ENCODE measurements around the gene GRK3. TPM values are rescaled to one million over a fixed set of nuclear protein-coding genes. Genes with fewer than 3 reads are reported as not detected.

The GRK3 gene
- total and polyA plus RNA-seq, 8 donors, result 18.4 to 33.9 (median 23.8) TPM

DNA sequence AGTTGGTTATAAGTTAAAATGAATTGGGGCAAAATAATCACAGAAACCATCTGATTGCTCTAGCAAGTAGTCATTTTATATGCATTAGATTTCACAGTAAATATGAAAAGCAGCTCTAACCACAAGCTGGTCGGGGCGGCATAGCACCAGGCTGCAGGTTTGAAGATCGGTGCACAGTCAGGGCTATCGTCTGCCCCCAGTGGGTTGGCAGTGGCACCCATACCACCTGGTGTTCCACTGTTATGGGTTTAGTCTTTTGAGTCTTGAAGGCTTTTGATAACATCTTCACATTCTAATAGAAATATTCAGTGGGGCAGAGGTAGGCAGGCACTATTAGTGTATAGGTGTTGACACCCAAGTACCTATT lies 62.1 kb downstream of the GRK3 start:
- intact Hi-C loops (cut with DNase I), result no loop called here
- Histone ChIP-seq H3K4me1 (peaks cover 10 to 21% of the 10 kb centered on the region in 2 donors), H3K9me3 (no peaks in the 10 kb centered on the region), H3K4me3 (no peak overlapping the region), H3K36me3 (no peaks in the 10 kb centered on the region), H3K27me3 (no peaks in the 10 kb centered on the region), H3K27ac (no peak overlapping the region)
- ATAC-seq (no peak), DNase-seq (peak in 1 of 4 donors; percentile 37)
- TF ChIP-seq, protein P1, sequence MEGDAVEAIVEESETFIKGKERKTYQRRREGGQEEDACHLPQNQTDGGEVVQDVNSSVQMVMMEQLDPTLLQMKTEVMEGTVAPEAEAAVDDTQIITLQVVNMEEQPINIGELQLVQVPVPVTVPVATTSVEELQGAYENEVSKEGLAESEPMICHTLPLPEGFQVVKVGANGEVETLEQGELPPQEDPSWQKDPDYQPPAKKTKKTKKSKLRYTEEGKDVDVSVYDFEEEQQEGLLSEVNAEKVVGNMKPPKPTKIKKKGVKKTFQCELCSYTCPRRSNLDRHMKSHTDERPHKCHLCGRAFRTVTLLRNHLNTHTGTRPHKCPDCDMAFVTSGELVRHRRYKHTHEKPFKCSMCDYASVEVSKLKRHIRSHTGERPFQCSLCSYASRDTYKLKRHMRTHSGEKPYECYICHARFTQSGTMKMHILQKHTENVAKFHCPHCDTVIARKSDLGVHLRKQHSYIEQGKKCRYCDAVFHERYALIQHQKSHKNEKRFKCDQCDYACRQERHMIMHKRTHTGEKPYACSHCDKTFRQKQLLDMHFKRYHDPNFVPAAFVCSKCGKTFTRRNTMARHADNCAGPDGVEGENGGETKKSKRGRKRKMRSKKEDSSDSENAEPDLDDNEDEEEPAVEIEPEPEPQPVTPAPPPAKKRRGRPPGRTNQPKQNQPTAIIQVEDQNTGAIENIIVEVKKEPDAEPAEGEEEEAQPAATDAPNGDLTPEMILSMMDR (IDR thresholded peaks at IDR 0.05), result no peak

DNA sequence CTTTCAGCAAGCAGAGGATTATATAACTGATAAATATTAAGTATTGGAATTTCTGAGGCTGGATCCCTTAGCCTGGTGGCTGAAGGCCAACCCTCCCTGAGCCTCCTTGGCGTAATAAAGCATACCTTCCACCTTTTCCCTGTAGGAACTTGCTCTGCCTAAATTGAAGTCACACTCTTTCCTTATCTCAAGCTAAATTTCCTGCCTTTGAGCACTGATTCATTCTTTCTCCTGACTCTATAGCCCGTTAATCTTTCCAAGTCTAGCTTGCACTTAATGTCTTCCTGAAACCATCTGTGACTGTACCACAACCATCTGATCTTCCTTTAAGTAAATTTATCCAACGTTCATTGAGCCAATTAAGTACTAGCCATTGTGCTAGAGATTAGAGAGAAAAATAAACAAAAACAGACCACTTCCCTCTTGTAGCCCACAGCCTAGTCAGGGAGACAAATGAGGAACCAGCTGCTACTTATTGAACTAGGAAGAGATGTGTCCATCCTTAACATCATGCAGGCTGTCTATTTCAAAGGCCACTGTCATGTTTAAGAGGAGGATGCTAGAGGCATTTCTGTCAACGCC lies 62.9 kb downstream of the GRK3 start:
- TF ChIP-seq, protein P1 (IDR thresholded peaks at IDR 0.05), result no peak
- intact Hi-C loops (cut with DNase I), result no loop called here
- Histone ChIP-seq H3K27me3 (no peaks in the 10 kb centered on the region), H3K36me3 (no peaks in the 10 kb centered on the region), H3K27ac (no peak overlapping the region), H3K4me1 (peaks cover 10 to 21% of the 10 kb centered on the region in 2 donors), H3K4me3 (no peak overlapping the region), H3K9me3 (no peaks in the 10 kb centered on the region)
- no peak for DNase-seq
- ATAC-seq, result peak; percentile 12

DNA sequence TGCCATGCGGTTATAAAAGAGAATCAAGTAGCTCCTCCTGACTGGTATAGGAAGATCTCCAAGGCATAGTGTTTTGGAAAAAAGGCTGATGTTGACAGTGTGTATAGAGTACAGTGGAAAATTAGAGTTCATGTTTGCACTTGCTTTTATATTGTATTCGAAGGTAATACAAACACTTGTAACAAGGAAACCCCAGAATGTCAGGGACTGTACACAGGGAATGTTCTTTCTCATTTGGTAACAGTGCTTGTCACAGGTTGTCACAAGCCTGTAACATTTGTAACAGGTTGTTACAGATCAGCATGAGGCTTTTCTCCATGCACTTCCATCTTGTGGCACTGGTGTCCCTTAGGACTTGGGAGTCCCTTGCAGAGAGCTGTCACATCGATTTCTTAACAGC lies 64.0 kb downstream of the GRK3 start:
- peak; percentile 83 for ATAC-seq
- no peaks in the 10 kb centered on the region for H3K27me3 ChIP-seq
- no peaks in the 10 kb centered on the region for H3K36me3 ChIP-seq
- no peaks in the 10 kb centered on the region for H3K9me3 ChIP-seq
- no peak overlapping the region for H3K27ac ChIP-seq
- peaks cover 10 to 21% of the 10 kb centered on the region in 2 donors for H3K4me1 ChIP-seq
- DNase-seq, result peak in 1 of 4 donors; percentile 10
- TF ChIP-seq, protein P1 (IDR thresholded peaks at IDR 0.05), result no peak
- intact Hi-C loops (cut with DNase I), result no loop called here
- no peak overlapping the region for H3K4me3 ChIP-seq

DNA sequence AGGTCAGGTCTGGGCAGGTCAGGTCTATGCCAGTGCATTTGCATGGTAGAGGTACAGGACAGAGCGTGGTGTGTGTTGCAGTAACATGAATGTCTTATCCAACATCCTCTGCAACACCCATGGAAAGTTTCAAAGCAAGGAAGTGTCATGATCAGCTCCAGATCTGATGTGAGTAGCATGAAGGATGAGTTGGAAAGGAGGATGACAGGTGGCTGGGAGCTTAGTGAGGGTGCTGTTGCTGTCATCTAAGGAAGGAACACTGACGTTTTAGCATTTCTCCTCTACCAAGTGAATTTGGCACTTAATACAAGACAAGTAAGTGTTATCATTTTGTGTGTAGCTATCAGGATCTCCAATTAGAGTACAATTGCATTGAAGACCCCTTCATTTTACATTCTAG lies 65.1 kb downstream of the GRK3 start:
- TF ChIP-seq, protein P1 (IDR thresholded peaks at IDR 0.05), result no peak
- H3K4me3 ChIP-seq, result no peak overlapping the region
- H3K36me3 ChIP-seq, result no peaks in the 10 kb centered on the region
- peaks cover 10 to 21% of the 10 kb centered on the region in 2 donors for H3K4me1 ChIP-seq
- no peaks in the 10 kb centered on the region for H3K27me3 ChIP-seq
- ATAC-seq (no peak), DNase-seq (no peak)
- intact Hi-C loops (cut with DNase I), result no loop called here
- no peaks in the 10 kb centered on the region for H3K9me3 ChIP-seq
- H3K27ac ChIP-seq, result no peak overlapping the region

DNA sequence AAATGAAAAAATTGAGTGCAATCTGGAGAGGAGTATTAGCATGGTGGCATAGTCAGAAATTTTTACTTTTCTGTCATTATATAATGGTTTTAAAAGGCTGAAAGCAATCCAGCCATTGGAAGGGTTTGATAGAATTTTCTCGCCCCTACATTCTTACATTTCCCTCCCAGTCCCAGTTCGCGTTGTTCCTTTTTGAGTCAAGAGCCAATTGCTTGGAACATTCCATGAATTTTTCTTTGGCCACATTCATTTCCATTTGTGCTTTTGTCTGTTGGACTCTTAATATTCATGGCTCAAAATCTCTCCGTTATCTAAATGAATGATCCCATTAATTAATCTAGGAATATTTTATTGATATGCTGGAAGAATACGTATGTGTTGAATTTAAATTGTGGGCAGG lies 66.0 kb downstream of the GRK3 start:
- Histone ChIP-seq H3K9me3 (no peaks in the 10 kb centered on the region), H3K4me1 (peaks cover 10 to 21% of the 10 kb centered on the region in 2 donors), H3K27me3 (no peaks in the 10 kb centered on the region), H3K36me3 (no peaks in the 10 kb centered on the region), H3K27ac (no peak overlapping the region), H3K4me3 (no peak overlapping the region)
- intact Hi-C loops (cut with DNase I), result no loop called here
- TF ChIP-seq, protein P1 (IDR thresholded peaks at IDR 0.05), result no peak
- ATAC-seq (no peak), DNase-seq (no peak)
